Esophagus squamous epithelium (tissue), 4 donors: Measurements from ENCODE around the gene RFX2.

Experiments used
- CTCF ChIP-seq, 6 experiments: fragments of 450-650 bp in 4 of 6; fragments of 200-600 bp in 2 of 6; sonication (generic) in 2 of 6; IDR thresholded peaks; one replicate each; pipeline ENCODE4 v1.5.1; 2016 to 2019; ENCODE audit warnings: antibody characterized with exemption in 6 of 6, mild to moderate bottlenecking in 4 of 6, moderate library complexity in 4 of 6
- POLR2A ChIP-seq, 4 donors: fragments of 450-650 bp; IDR thresholded peaks; one replicate each; pipeline ENCODE4 v1.6.1; 2017; ENCODE audit warnings: antibody characterized with exemption in 4 of 4, mild to moderate bottlenecking in 4 of 4, moderate library complexity in 3 of 4

GRCh38 chr19:6007866-6008265 is 102.4 kb downstream of the RFX2 start:
- TF ChIP-seq POLR2A (IDR thresholded peaks at IDR 0.05) (no peak), CTCF (IDR thresholded peaks at IDR 0.05) (no peak)
